Measurements from ENCODE around the gene GALNT13. TPM values are rescaled to one million over a fixed set of nuclear protein-coding genes. Genes with fewer than 3 reads are reported as not detected.
A peak's percentile ranks its signal among the peaks of the same experiment; 100 is the strongest.

The GALNT13 gene
- total and polyA plus RNA-seq, 2 of the 13 experiments (the other 11 are each of a cell fraction or from before 2014, with no cell fraction given), result 1.3 to 5.0 TPM

DNA sequence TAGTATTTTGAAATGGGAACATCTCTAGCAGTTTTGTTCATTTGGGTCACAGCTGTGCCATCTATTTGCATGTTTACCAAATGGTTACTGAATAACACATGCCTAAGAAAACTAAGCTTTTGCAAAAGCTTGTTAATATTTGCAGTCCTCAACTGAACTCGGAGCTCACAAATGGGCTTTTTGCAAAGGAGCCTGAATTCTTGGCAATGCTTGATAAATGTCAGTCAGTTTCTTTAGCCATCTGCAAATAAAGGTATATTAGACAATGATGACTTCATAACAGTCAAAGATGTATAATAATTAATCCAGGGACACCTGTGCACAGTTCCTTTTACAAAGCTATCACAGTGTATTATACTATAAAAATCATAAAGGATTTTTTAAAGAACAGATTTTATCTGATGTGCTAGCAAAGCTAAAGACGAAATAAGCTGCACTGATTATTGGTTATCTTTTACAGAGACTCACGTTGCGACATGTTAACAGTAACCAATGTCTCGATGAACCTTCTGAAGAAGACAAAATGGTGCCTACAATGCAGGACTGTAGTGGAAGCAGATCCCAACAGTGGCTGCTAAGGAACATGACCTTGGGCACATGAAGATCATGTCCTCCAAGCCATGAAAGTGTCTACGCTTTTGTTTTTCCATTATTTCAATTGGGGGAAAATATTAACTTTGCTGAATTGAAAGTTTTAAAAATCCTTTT lies 578.4 kb downstream of the GALNT13 start (continued):
- TF ChIP-seq SOX13 (IDR thresholded peaks at IDR 0.05), result peak; percentile 44; the same call in 1 of the 2 replicates
- TF ChIP-seq SOX13 (CRISPR knock-in tag; conservative IDR thresholded peaks at IDR 0.05 in 1 of 2, IDR thresholded peaks at IDR 0.05 in 1 of 2), result peak in 1 of 2 experiments; percentile 94; a peak in 2 of 4 replicates
- TF ChIP-seq TMF1 (CRISPR knock-in tag; IDR thresholded peaks at IDR 0.05; ENCODE audit: low read depth), result no peak
- TF ChIP-seq, protein P1, sequence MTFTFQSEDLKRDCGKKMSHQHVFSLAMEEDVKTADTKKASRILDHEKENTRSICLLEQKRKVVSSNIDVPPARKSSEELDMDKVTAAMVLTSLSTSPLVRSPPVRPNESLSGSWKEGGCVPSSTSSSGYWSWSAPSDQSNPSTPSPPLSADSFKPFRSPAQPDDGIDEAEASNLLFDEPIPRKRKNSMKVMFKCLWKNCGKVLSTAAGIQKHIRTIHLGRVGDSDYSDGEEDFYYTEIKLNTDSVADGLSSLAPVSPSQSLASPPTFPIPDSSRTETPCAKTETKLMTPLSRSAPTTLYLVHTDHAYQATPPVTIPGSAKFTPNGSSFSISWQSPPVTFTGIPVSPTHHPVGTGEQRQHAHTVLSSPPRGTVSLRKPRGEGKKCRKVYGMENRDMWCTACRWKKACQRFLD (CRISPR knock-in tag; IDR thresholded peaks at IDR 0.05; ENCODE audit: borderline replicate concordance), result no peak
- TF ChIP-seq NCOR1 (IDR thresholded peaks at IDR 0.05; ENCODE audit: borderline replicate concordance, low read length), result peak; percentile 72; the same call in 1 of the 2 replicates
- no peak for TF ChIP-seq NR2F1 (CRISPR knock-in tag; IDR thresholded peaks at IDR 0.05)
- no peak for TF ChIP-seq KDM5A (IDR thresholded peaks at IDR 0.05; ENCODE audit: borderline replicate concordance, low read length)
- no peak for TF ChIP-seq SALL2 (CRISPR knock-in tag; IDR thresholded peaks at IDR 0.05)
- TF ChIP-seq ZNF792 (CRISPR knock-in tag; IDR thresholded peaks at IDR 0.05), result peak; percentile 49; the same call in 1 of the 2 replicates
- TF ChIP-seq ZNF776 (CRISPR knock-in tag; IDR thresholded peaks at IDR 0.05), result no peak
- TF ChIP-seq AGO2 (optimal IDR thresholded peaks at IDR 0.05; ENCODE audit: low read depth, low read length), result no peak
- TF ChIP-seq, protein P2, sequence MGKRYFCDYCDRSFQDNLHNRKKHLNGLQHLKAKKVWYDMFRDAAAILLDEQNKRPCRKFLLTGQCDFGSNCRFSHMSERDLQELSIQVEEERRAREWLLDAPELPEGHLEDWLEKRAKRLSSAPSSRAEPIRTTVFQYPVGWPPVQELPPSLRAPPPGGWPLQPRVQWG (CRISPR knock-in tag; IDR thresholded peaks at IDR 0.05; ENCODE audit: borderline replicate concordance, low read depth), result no peak
- no peak; the same call in 1 of the 2 replicates for TF ChIP-seq HOXA5 (CRISPR knock-in tag; IDR thresholded peaks at IDR 0.05)
- TF ChIP-seq ZNF777 (CRISPR knock-in tag; IDR thresholded peaks at IDR 0.05), result no peak
- TF ChIP-seq REXO4 (CRISPR knock-in tag; IDR thresholded peaks at IDR 0.05; ENCODE audit: borderline replicate concordance), result no peak
- TF ChIP-seq, protein P3, sequence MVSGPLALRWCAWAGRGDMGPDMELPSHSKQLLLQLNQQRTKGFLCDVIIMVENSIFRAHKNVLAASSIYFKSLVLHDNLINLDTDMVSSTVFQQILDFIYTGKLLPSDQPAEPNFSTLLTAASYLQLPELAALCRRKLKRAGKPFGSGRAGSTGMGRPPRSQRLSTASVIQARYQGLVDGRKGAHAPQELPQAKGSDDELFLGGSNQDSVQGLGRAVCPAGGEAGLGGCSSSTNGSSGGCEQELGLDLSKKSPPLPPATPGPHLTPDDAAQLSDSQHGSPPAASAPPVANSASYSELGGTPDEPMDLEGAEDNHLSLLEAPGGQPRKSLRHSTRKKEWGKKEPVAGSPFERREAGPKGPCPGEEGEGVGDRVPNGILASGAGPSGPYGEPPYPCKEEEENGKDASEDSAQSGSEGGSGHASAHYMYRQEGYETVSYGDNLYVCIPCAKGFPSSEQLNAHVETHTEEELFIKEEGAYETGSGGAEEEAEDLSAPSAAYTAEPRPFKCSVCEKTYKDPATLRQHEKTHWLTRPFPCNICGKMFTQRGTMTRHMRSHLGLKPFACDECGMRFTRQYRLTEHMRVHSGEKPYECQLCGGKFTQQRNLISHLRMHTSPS (CRISPR knock-in tag; IDR thresholded peaks at IDR 0.05; ENCODE audit: low read depth), result no peak
- no peak for TF ChIP-seq ZNF253 (CRISPR knock-in tag; IDR thresholded peaks at IDR 0.05; ENCODE audit: borderline replicate concordance)
- TF ChIP-seq HOXA3 (CRISPR knock-in tag; IDR thresholded peaks at IDR 0.05), result peak; percentile 60; the same call in 1 of the 2 replicates
- TF ChIP-seq ZNF557 (CRISPR knock-in tag; IDR thresholded peaks at IDR 0.05), result no peak
- TF ChIP-seq ZNF224 (CRISPR knock-in tag; IDR thresholded peaks at IDR 0.05), result no peak
- 0 out of 2 replicates have a peak, but pooled peaks have one; percentile 26 for TF ChIP-seq TOPORS (CRISPR knock-in tag; IDR thresholded peaks at IDR 0.05)
- TF ChIP-seq MAF1 (CRISPR knock-in tag; IDR thresholded peaks at IDR 0.05; ENCODE audit: borderline replicate concordance), result no peak
- no peak for TF ChIP-seq ZNF546 (CRISPR knock-in tag; conservative IDR thresholded peaks at IDR 0.05)
- TF ChIP-seq, protein P4, sequence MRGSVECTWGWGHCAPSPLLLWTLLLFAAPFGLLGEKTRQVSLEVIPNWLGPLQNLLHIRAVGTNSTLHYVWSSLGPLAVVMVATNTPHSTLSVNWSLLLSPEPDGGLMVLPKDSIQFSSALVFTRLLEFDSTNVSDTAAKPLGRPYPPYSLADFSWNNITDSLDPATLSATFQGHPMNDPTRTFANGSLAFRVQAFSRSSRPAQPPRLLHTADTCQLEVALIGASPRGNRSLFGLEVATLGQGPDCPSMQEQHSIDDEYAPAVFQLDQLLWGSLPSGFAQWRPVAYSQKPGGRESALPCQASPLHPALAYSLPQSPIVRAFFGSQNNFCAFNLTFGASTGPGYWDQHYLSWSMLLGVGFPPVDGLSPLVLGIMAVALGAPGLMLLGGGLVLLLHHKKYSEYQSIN (CRISPR knock-in tag; IDR thresholded peaks at IDR 0.05; ENCODE audit: borderline replicate concordance), result no peak
- no peak for TF ChIP-seq ZNF484 (CRISPR knock-in tag; IDR thresholded peaks at IDR 0.05; ENCODE audit: borderline replicate concordance, low read depth)
